Type B pancreatic cell (in vitro differentiated cells): Measurements from ENCODE around the gene WARS2. TPM values are rescaled to one million over a fixed set of nuclear protein-coding genes. Genes with fewer than 3 reads are reported as not detected.

ENCODE experiments used
- DNase-seq: peaks from one replicate; pipeline ENCODE4 v3.0.0; 2021; ENCODE audit warnings: mixed read lengths; ENCODE audit not compliant: unreplicated experiment; ENCODE audit errors: extremely low spot score
- H3K27ac Mint-ChIP-seq: 2 replicates; pipeline ENCODE4 v1.8.0; 2021; ENCODE audit warnings: mild to moderate bottlenecking, mixed read lengths
- H3K27me3 Mint-ChIP-seq: 2 replicates; pipeline ENCODE4 v1.8.0; 2021; ENCODE audit warnings: mixed read lengths
- H3K36me3 Mint-ChIP-seq: 2 replicates; pipeline ENCODE4 v1.8.0; 2021; ENCODE audit warnings: mixed read lengths
- H3K4me1 Mint-ChIP-seq: one replicate; pipeline ENCODE4 v1.8.0; 2021; ENCODE audit warnings: mixed read lengths; ENCODE audit not compliant: unreplicated experiment
- H3K4me3 Mint-ChIP-seq: 2 replicates; pipeline ENCODE4 v1.8.0; 2021; ENCODE audit warnings: mild to moderate bottlenecking, mixed read lengths
- H3K9me3 Mint-ChIP-seq: 2 replicates; pipeline ENCODE4 v1.8.0; 2021; ENCODE audit warnings: mixed read lengths
- CTCF ChIP-seq: fragments of 200-600 bp; sonication (generic); conservative IDR thresholded peaks from 2 replicates; pipeline ENCODE4 v1.5.0; 2021; ENCODE audit warnings: antibody characterized with exemption, mild to moderate bottlenecking
- total RNA-seq: library from RNA; stranded (reverse); gene quantifications from 2 replicates; pipeline ENCODE4 v1.2.1, GENCODE V29; 2021; ENCODE audit warnings: low replicate concordance

Gene WARS2
- total RNA-seq, 1 donor from 2014 or later: 13.8 TPM

DNA sequence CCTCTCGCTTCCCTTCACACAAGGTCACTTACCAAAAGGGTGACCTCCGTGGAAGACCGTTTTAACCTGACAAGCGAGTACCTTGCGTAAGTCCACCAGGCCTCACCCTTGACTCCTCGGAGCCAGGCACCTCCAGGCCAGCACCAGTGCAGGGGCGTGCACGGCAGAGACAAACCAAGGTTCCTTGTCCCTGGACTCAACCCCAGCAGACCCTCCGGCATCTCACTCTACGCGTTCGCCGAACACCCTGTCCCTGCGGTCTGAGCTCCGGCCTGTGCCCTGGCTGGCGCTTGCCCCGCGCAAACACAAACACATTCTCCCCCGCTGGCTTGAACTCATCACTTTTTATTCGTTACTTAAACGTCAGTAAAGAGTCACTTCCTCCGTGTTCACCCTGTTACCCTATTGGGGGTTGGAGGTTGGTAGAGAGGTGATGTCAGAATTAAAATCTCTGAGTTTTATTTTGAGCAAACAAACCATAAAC, 156.9 kb downstream of the WARS2 start:
- DNase-seq: no peak
- Mint-ChIP-seq H3K36me3 (peaks cover 12% of the 10 kb centered on the region), H3K27me3 (peaks cover 100% of the 10 kb centered on the region), H3K27ac (no peak overlapping the region), H3K4me1 (peaks cover 13% of the 10 kb centered on the region), H3K9me3 (no peaks in the 10 kb centered on the region), H3K4me3 (peak overlapping the region; percentile 45)
- no peak for TF ChIP-seq CTCF

DNA sequence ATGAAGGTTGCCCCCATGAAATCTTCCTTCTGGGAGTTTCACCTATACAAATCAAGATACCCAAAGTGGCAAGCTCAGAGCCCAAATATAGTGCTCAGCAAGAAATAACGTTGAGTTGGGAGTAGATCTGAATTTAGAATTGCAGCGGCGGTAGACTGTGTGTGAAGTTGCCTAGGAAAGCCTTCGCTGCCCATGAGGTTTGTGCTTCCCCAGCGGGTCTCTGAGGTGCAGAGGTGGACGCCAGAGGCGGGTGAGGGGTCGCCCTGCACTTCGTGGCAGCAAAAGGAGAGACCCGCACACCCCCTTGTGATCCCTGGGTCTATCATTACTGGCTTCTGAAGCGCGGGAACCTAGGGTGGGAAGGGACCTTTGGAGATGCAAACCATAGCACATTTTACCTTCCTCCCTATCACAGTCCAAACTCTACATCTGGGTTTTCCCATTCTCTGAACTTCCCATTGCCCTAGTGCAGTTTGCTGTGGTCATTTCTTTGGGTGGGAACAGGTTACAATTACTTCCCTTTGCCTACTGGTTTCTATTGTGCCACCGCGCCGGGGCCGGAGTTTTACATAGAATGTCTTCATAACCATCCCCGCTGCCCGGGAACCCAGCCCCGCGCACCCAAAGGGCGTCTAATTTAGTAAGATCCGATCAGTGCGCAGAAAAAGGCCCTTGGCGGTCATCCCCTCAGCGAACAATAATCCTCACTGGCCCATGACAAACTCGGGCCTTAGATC, 157.5 kb downstream of the WARS2 start:
- Mint-ChIP-seq H3K4me3 (peak overlapping the region; percentile 45), H3K27me3 (peaks cover 100% of the 10 kb centered on the region), H3K9me3 (no peaks in the 10 kb centered on the region), H3K27ac (no peak overlapping the region), H3K4me1 (peaks cover 8% of the 10 kb centered on the region), H3K36me3 (peaks cover 12% of the 10 kb centered on the region)
- no peak for DNase-seq
- no peak for TF ChIP-seq CTCF

GRCh38 chr1:118982266-118982665, 158.2 kb downstream of the WARS2 start:
- peaks cover 12% of the 10 kb centered on the region for H3K36me3 Mint-ChIP-seq
- no peaks in the 10 kb centered on the region for H3K9me3 Mint-ChIP-seq
- H3K4me3 Mint-ChIP-seq: no peak overlapping the region
- TF ChIP-seq CTCF: no peak
- DNase-seq: no peak
- H3K27me3 Mint-ChIP-seq: peaks cover 100% of the 10 kb centered on the region
- H3K4me1 Mint-ChIP-seq: peaks cover 8% of the 10 kb centered on the region
- H3K27ac Mint-ChIP-seq: no peak overlapping the region

- H3K4me1 Mint-ChIP-seq: peaks cover 8% of the 10 kb centered on the region
- H3K4me3 Mint-ChIP-seq: no peak overlapping the region
- H3K9me3 Mint-ChIP-seq: no peaks in the 10 kb centered on the region
- DNase-seq: no peak
- TF ChIP-seq CTCF: no peak
- H3K36me3 Mint-ChIP-seq: peaks cover 12% of the 10 kb centered on the region
- H3K27me3 Mint-ChIP-seq: peaks cover 100% of the 10 kb centered on the region
- H3K27ac Mint-ChIP-seq: no peak overlapping the region
These were observed 159.0 kb downstream of the WARS2 start for GRCh38 chr1:118981436-118981835.

Other genes with a start within 250 kb of the WARS2 start
- 0.19 and 8.5 TPM in 2 replicates for gene TBX15, start 152.3 kb downstream of the WARS2 start, total RNA-seq
- gene HAO2, start 228.1 kb upstream of the WARS2 start, total RNA-seq: 0.27 and 0.29 TPM in 2 replicates